Jurkat, Clone E6-1 (cell line): Measurements from ENCODE around the gene MED25. TPM values are rescaled to one million over a fixed set of nuclear protein-coding genes. Genes with fewer than 3 reads are reported as not detected.

Source experiments
- DNase-seq: peaks from one replicate; pipeline ENCODE4 v3.0.0-alpha.2; 2011; ENCODE audit warnings: low read depth, low spot score
- H3K4me3 ChIP-seq: 2 replicates; pipeline ENCODE4 v1.5.1; 2011; ENCODE audit warnings: mild to moderate bottlenecking, low read length, control low read depth, moderate library complexity
- polyA plus RNA-seq: library from polyadenylated mRNA; unstranded; fragments of >200 nt; gene quantifications from one replicate; pipeline ENCODE4 v1.2.1, GENCODE V29; 2012; ENCODE audit warnings: missing spikeins; ENCODE audit not compliant: insufficient read length, insufficient read depth

Gene MED25
- polyA plus RNA-seq = 38.1 TPM

- peak within 1 kb of the TSS; percentile 94 for H3K4me3 ChIP-seq
- DNase-seq = peak; percentile 74
Observed at GRCh38 chr19:49817964-49818648, at the start of gene MED25. Gene MED25, plus strand, starts transcription at chr19:49818289. Its CDS starts 53 bp downstream, at chr19:49818342.

GRCh38 chr19:49770529-49770928, 47.6 kb upstream of the MED25 start:
- no peak for DNase-seq

GRCh38 chr19:49771674-49772139, 46.4 kb upstream of the MED25 start:
- no peak for DNase-seq
- H3K4me3 ChIP-seq = no peak overlapping the region

More at GRCh38 chr19:49770529-49770928, 47.6 kb upstream of the MED25 start:
- no peak overlapping the region for H3K4me3 ChIP-seq

GRCh38 chr19:49772850-49773432, 45.1 kb upstream of the MED25 start:
- DNase-seq = no peak

GRCh38 chr19:49773663-49774350, 44.3 kb upstream of the MED25 start:
- no peak for DNase-seq
- H3K4me3 ChIP-seq = no peak overlapping the region

More at GRCh38 chr19:49772850-49773432, 45.1 kb upstream of the MED25 start:
- H3K4me3 ChIP-seq = no peak overlapping the region

- no peak for DNase-seq
- no peak overlapping the region for H3K4me3 ChIP-seq
Observed at GRCh38 chr19:49774969-49775368, 43.1 kb upstream of the MED25 start.

- no peak overlapping the region for H3K4me3 ChIP-seq
- no peak for DNase-seq
Observed at GRCh38 chr19:49775742-49776370, 42.2 kb upstream of the MED25 start.

GRCh38 chr19:49776371-49776764, 41.7 kb upstream of the MED25 start:
- H3K4me3 ChIP-seq = no peak overlapping the region
- DNase-seq = no peak

- no peak for DNase-seq
Observed at GRCh38 chr19:49779731-49780555, 38.1 kb upstream of the MED25 start.

GRCh38 chr19:49780861-49781260, 37.2 kb upstream of the MED25 start:
- no peak for DNase-seq
- H3K4me3 ChIP-seq = no peak overlapping the region

More at GRCh38 chr19:49779731-49780555, 38.1 kb upstream of the MED25 start:
- no peak overlapping the region for H3K4me3 ChIP-seq

GRCh38 chr19:49781394-49781793, 36.7 kb upstream of the MED25 start:
- no peak for DNase-seq
- no peak overlapping the region for H3K4me3 ChIP-seq

- no peak overlapping the region for H3K4me3 ChIP-seq
- DNase-seq = no peak
Observed at GRCh38 chr19:49782515-49782914, 35.6 kb upstream of the MED25 start.

- H3K4me3 ChIP-seq = no peak overlapping the region
- DNase-seq = no peak
Observed at GRCh38 chr19:49786376-49786820, 31.7 kb upstream of the MED25 start.

- DNase-seq = no peak
- H3K4me3 ChIP-seq = no peak overlapping the region
Observed at GRCh38 chr19:49787746-49788145, 30.3 kb upstream of the MED25 start.

- DNase-seq = no peak
- H3K4me3 ChIP-seq = no peak overlapping the region
Observed at GRCh38 chr19:49788857-49789256, 29.2 kb upstream of the MED25 start.

- no peak overlapping the region for H3K4me3 ChIP-seq
- DNase-seq = no peak
Observed at GRCh38 chr19:49790866-49791265, 27.2 kb upstream of the MED25 start.

- H3K4me3 ChIP-seq = no peak overlapping the region
- DNase-seq = no peak
Observed at GRCh38 chr19:49791776-49792445, 26.2 kb upstream of the MED25 start.

- DNase-seq = no peak
Observed at GRCh38 chr19:49792829-49793560, 25.1 kb upstream of the MED25 start.

More at GRCh38 chr19:49792829-49793560, 25.1 kb upstream of the MED25 start:
- H3K4me3 ChIP-seq = no peak overlapping the region
